ENCODE results near the gene MCTP1.

DNA sequence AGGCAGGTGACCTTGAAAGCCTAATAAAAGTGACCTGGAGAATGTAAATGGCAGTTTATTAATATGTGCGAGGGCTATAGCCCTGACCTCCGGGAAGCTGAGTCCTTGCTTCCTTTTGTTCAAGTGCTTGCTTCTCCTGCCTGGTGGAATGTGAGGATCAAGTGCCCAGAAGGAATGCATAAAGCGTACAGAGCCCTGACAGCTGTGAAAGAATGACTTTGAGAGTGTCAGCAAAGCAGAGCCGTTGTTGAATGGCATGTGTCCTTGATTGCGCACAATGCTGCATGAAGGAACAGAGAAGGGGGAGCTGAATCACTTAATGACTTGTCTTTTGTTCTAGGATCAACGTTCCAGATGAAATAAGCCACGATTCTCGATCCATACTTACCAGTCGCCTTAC is 533.4 kb downstream of the MCTP1 start:
- TF ChIP-seq EZH2phosphoT487 (IDR thresholded peaks at IDR 0.05; ENCODE audit: low read depth) (no peak), CTCF (IDR thresholded peaks at IDR 0.05; ENCODE audit: low read depth, low read length) (no peak)

Data from OCI-LY3 (cell line).